NCI-H226 (cell line): ENCODE measurements around the gene SEPHS1.
"Not testable (repeated sequence)": the region's sequence is repeated elsewhere in the genome, so short reads cannot be mapped to it uniquely, and the experiment has no call there.

Experiments used
- DNase-seq: peaks from one replicate; pipeline ENCODE4 v3.0.0-alpha.2; 2015

SEPHS1 gene

DNA sequence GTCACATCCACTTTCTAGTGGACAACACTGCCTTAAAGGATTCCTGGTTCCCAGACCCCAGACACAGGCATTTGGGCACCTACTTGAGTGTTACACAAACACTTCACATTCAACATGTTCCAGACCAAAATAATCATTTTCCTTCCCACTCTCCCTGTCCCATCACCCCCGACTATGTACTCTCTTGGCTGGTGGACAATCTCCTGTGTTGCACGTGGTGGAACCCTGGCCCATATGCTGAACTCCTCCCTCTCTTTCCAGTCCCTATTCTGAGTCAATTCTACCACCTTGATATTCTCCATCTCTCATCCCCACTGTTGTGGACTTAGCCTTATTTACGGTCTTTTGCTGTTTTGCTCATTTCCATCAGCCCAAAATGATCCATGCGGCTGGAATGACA, 8.3 kb upstream of the SEPHS1 start:
- DNase-seq, result no peak

GRCh38 chr10:13354783-13355182, 6.7 kb upstream of the SEPHS1 start:
- DNase-seq, result no peak

GRCh38 chr10:13352519-13352918, 4.4 kb upstream of the SEPHS1 start:
- no peak for DNase-seq

DNA sequence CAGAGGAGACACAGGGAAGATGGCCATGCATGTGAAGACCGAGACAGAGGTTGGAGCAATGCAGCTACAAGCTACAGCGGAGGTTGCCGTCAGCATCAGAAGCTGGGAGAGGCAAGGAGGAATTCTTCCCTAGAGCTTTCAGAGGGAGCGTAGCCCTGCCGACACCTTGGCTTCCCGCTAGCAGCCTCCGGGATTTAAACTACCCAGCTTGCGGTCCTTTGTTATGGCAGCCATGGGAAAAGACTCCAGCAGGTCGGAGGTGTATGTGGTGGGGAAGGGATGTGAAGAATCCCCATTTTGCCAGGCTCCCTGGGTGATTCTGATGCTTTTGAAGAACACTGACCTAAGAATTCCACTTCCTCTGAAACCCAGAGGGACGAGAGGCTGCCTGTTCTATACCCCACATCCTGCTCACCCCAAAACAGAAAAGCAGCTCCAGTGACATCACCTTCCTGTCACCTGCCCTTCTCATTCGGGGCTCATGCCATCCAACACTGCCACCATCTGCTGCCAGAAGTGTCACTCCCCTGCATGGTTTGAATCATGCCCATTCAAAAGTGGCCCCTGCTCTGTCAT, 3.3 kb upstream of the SEPHS1 start:
- DNase-seq, result no peak

DNA sequence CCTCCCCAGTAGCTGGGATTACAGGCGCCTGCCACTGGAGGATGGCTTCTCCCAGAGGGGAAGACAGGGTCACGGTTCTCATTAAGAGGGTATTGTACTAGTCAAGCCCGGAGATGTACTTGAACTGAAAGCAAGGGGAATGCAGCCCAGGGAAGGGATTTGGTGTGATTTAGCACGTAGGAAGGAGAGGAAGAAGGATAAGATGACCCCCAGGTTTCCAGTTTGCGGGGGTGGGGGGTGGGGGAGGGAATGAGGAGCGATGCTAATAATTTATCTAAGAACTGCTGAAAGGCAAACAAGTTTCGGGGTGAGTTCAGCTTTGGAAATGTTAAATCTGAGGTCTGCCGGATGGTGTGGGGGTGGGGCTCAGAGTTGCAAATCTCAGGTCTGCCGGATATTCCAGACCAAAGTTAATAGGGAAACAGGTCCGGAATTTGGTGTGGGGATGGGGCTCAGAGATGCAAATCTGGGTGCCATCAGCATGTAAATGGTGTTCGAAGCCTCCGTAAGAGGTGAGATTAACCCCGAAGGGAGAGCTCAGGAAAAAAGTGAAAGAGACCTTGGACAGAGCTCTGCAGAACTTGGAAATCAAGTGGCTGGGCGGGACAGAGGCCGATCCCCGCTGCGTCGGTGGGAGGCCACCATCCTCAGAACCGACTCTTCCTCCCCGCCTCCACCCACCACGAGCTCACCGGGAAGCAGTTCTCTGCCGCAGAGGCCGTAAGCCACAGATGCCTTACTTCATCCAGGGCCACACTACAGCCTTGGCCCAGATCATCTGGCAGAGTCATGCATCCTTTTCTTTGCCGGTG, 1.6 kb upstream of the SEPHS1 start:
- no peak for DNase-seq

DNA sequence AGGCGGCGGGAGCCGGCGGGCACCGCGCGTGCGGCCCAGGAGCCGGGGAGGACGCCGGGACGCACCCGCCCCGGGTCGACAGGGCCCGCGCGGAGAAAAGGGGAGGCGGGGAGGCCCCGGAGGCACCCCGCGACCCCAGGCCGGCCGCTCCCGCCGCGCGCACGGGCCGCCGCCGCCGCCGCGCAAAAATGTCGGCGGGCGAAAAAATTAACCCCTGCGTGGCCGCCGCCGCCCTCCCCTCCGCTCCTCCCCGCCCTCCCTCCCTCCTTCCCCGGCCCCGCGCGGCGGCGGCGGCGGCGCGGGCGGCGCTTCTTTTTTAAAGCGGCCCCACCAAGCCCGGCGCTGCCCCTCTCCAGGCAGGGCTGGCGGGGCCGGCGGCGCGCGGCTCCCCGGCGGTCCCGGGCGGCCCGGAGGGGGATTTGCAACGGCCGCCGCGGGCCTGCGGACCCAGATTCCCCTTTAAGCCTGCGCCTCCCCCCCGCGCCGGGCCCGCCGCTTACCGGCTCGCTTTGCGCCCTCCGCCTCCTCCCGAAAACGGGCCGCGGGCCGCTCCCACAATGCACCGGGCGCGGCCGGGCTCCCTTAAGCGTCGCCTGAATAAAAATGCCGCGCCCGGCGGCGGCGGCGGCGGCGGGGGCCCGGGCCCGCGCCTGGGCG, 465 bp downstream of the SEPHS1 start:
- DNase-seq, result peak; percentile 62

- DNase-seq, result no peak
Measured at GRCh38 chr10:13347043-13347499, 1.0 kb downstream of the SEPHS1 start.

GRCh38 chr10:13346283-13347042, 1.6 kb downstream of the SEPHS1 start:
- DNase-seq, result no peak

- no peak for DNase-seq
Measured at GRCh38 chr10:13340626-13341376, 7.3 kb downstream of the SEPHS1 start.

DNA sequence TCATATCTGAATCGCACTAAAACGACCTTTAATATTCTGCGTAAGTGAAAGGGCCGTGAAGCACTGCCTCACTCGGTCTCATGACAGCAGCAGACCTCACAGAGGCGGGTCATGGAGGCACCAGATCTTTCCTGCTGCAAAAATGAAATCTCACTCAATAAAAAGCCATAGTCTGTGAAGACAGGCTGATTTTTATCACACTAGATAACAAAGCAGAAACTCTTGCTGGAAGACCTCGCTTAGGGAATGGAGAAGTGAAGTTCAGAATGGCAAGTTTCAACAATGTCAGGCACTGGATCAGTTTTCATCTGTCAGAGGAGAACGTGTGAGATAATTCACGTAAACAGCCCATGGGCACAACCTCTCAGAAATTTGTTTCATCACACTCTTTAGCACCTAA, 8.0 kb downstream of the SEPHS1 start:
- no peak for DNase-seq

GRCh38 chr10:13338390-13339110, 9.5 kb downstream of the SEPHS1 start:
- DNase-seq, result no peak

- no peak for DNase-seq
Measured at GRCh38 chr10:13337827-13338196, 10.3 kb downstream of the SEPHS1 start.

- DNase-seq, result no peak
Measured at GRCh38 chr10:13337128-13337826, 10.8 kb downstream of the SEPHS1 start.

DNA sequence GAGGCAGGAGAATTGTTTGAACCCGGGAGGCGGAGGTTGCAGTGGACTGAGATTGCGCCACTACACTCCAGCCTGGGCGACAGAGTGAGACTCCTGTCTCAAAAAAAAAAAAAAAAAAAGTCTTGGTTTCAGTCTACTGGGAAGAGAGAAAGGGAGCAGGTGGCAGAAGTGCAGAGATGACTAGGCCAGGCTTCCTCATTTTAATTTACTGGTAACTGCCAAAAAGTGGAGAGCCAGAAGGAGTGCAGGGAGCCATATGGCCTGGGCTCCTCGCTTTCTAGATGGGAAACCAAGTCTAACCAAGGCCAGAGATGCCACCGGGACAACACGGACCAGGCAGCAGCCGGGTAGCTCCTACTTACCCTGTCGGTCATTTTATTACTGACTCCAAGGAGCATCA, 12.2 kb downstream of the SEPHS1 start:
- no peak for DNase-seq

- no peak for DNase-seq
Measured at GRCh38 chr10:13334556-13334955, 13.5 kb downstream of the SEPHS1 start.

GRCh38 chr10:13331646-13332045, 16.4 kb downstream of the SEPHS1 start:
- no peak for DNase-seq

DNA sequence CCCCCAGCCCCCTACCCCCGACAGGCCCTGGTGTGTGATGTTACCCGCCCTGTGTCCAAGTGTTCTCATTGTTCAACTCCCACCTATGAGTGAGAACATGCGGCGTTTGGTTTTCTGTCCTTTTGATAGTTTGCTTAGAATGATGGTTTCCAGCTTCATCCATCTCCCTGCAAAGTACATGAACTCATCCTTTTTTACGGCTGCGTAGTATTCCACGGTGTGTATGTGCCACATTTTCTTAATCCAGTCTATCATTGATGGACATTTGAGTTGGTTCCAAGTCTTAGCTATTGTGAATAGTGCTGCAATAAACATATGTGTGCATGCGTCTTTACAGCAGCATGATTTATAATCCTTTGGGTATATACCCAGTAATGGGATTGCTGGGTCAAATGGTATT, 17.1 kb downstream of the SEPHS1 start:
- not testable (repeated sequence) for DNase-seq

- DNase-seq, result no peak
Measured at GRCh38 chr10:13329565-13329964, 18.5 kb downstream of the SEPHS1 start.

DNA sequence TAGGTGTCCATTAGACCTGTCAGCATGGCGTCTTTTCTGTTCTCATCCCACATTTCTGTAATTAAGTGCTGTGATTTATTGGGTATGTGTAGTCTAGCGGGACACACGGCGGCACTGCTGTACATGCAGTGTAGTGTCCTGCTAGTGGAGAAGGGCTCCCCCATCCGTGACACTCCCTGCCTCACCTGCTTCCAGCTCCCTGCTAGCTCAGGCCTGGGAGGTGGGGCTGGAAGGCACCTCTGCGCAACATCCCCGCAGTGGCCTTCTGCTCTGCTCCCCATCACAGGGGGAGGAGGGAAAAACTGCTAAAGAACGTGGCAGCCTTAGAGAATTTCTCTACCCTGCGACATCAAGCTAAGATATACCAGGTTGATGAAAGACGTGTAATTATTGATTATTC, 19.5 kb downstream of the SEPHS1 start:
- no peak for DNase-seq

DNA sequence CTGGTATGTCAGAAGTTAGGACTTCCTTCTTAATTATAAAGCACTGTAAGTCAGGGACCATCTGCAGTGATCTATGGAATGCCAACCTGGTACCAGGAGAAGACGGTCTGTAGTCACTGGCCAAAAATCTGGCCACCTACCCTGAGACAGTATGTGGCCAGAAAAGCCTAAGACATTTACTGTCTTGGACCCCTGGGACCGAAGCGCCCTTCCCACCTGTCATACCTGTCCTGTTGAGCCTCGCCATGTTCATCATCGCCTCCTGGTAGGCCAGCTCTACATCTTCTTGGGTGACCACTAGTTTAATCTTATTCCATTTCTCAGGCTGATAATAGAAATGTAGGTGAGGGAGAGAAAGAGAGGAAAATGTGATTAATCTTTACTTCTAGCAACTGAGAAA, 20.0 kb downstream of the SEPHS1 start:
- DNase-seq, result no peak

DNA sequence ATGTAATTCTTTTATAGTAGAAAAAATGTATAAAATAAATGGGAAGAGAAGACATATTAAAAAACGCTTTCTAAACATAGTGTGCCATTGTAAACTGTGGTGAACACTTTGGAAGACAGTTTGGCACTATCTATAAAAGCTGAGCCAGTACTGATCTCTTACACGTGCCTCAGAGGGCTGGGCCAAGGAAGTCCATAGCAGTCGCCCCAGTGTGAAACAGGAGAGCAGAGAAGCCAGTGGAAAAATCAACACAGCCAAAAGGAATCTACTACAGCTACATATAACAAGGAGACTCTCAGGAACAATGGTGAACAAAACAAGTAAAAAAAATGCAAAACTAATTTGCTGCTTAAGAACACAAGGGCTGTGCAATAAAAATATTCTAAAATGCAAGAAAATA, 20.6 kb downstream of the SEPHS1 start:
- no peak for DNase-seq
